COLO668 (cell line): ENCODE results near the gene LMBR1.

Source experiments
- DNase-seq: peaks from one replicate; lab custom pipeline; 2025; ENCODE audit not compliant: unreplicated experiment; lab: John Stamatoyannopoulos, UW

LMBR1 gene

DNA sequence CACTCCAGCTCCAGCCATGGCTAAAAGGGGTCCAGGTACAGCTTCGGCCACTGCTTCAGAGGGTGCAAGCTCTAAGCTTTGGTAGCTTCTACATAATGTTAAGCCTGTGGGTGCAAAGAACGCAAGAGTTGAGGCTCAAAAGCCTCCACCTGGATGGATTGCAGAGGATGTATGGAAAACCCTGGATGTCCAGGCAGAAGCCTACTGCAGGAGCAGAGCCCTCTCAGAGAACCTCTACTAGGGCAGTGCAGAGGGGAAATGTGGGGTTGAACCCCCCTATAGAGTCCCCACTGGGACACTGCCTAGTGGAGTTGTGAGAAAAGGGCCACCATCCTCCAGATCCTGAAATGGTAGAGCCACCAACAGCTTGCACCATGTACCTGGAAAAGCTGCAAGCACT lies 263.1 kb downstream of the LMBR1 start:
- no peak for DNase-seq

DNA sequence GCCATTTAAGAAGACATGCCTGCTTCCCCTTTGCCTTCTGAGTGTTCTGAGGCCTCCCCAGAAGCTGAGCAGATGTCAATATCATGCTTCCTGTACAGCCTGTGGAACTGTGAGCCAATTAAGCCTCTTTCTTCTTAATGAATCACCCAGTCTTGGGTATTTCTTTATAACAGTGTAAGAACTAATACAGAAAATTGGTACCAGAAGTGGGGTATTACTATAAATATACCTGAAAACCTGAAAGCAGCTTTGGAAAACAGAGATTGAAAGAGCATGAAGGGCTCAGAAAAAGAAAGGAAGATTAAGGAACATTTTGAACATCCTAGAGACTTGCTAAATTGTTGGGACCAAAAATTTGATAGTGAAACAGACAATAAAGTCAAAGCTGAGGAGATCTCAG lies 264.4 kb downstream of the LMBR1 start:
- DNase-seq, result no peak
